MCF 10A (cell line): ENCODE results near the gene SCUBE1. TPM values are rescaled to one million over a fixed set of nuclear protein-coding genes. Genes with fewer than 3 reads are reported as not detected.

Experiments used
- BruUV-seq: library from RNA; stranded (reverse); fragments of 400-500 nt; replicated peaks from 2 replicates; lab custom pipeline; 2021; lab: Mats Ljungman, UMichigan
- CTCF ChIA-PET: fragments of 300-600 bp; sonication (Branson Sonifier 250); formaldehyde crosslinking; extraction: SDS; loops from one replicate; lab custom pipeline; 2021; ENCODE audit warnings: antibody characterized with exemption, inconsistent platforms; lab: Yijun Ruan, JAX
- POLR2A ChIA-PET: fragments of 300-600, 350-650 bp; sonication (Branson Sonifier 250); formaldehyde crosslinking; extraction: SDS; loops from one replicate; lab custom pipeline; 2020; ENCODE audit warnings: antibody characterized with exemption, inconsistent platforms; lab: Yijun Ruan, JAX
- DNase-seq: peaks from one replicate; pipeline ENCODE4 v3.0.0-alpha.2; 2018; ENCODE audit not compliant: unreplicated experiment
- H3K27ac Mint-ChIP-seq: one replicate; pipeline ENCODE4 v1.8.0; 2022; ENCODE audit warnings: mild to moderate bottlenecking, low read depth, mixed read lengths; ENCODE audit not compliant: unreplicated experiment
- H3K27me3 Mint-ChIP-seq: one replicate; pipeline ENCODE4 v1.8.0; 2022; ENCODE audit warnings: mixed read lengths; ENCODE audit not compliant: insufficient read depth, unreplicated experiment
- H3K36me3 Mint-ChIP-seq: one replicate; pipeline ENCODE4 v1.8.0; 2022; ENCODE audit warnings: mild to moderate bottlenecking, moderate library complexity, mixed read lengths; ENCODE audit not compliant: insufficient read depth, unreplicated experiment
- H3K4me1 Mint-ChIP-seq: one replicate; pipeline ENCODE4 v1.8.0; 2022; ENCODE audit warnings: mixed read lengths; ENCODE audit not compliant: insufficient read depth, unreplicated experiment
- H3K4me3 Mint-ChIP-seq: one replicate; pipeline ENCODE4 v1.8.0; 2022; ENCODE audit warnings: mild to moderate bottlenecking, moderate library complexity, mixed read lengths; ENCODE audit not compliant: unreplicated experiment
- H3K9me3 Mint-ChIP-seq: one replicate; pipeline ENCODE4 v1.8.0; 2022; ENCODE audit warnings: mixed read lengths; ENCODE audit not compliant: unreplicated experiment
- CTCF ChIP-seq: fragments of 200-600 bp; IDR thresholded peaks from one replicate; pipeline ENCODE4 v1.8.0; 2022; ENCODE audit warnings: antibody characterized with exemption, mild to moderate bottlenecking; ENCODE audit not compliant: unreplicated experiment
- intact Hi-C: fragments of 100-400 bp; cut with micrococcal nuclease; formaldehyde crosslinking; loops from 2 replicates; pipeline ENCODE4 v1.14.1; 2022
- total RNA-seq: library from RNA; stranded (reverse); gene quantifications from 2 replicates; pipeline ENCODE4 v1.2.3, GENCODE V29; 2022

The SCUBE1 gene
- total RNA-seq, 1 experiment from 2014 or later = not detected

DNA sequence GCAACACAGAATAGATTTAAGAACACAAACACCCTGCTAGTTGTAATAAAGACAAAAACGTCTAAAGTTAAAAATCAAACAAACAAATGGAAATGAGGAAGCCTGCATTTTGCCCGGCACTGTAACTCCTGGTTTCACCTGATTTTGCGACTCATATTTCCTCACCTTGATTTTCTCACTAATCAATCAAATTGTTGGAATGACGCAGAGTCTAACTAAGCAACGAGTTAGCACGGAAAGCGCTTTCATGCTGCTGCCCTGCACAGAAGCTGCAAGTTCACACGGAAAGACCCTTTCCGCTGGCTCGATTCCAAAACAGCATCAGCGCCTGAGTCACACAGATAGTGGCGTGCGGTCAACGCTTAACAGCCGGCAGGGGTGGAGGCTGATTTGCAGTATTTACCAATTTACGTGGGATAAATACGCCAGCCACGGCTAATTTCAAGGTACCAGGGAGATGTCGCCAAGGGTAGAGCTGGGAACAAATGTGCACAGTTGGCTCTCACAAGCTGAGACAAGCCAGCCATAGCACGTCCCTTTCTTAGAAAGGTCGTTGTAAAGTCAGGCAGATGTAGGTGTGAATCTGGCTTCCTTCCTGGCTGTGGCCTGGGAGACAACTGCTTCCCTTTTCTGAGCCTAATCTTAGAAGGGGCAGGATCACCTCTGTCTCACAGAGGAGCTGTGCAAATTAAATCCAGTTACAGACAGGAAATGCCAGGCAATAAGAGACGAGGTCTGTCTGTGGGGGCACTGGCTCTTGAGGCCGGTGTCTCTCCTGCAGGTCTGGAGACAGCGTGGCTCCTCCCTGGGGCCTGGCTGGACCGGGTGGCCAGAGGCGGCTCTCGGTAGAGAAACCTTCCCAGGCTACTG, 79.3 kb downstream of the SCUBE1 start:
- H3K27me3 Mint-ChIP-seq = peaks cover 60% of the 10 kb centered on the region
- BruUV-seq = no TSS peak
- ChIA-PET CTCF (interaction anchor here (0.7 to 1.8 kb wide), 2 partner anchors 10 to 120 kb away, joined by 3 to 5 read pairs; no protein-coding TSS in a partner anchor), POLR2A (no interaction called here)
- no peaks in the 10 kb centered on the region for H3K36me3 Mint-ChIP-seq
- peaks cover 6% of the 10 kb centered on the region for H3K4me1 Mint-ChIP-seq
- H3K4me3 Mint-ChIP-seq = no peak overlapping the region
- TF ChIP-seq CTCF = no peak
- intact Hi-C loops = no loop called here
- H3K9me3 Mint-ChIP-seq = no peaks in the 10 kb centered on the region
- H3K27ac Mint-ChIP-seq = no peak overlapping the region
- DNase-seq = peak; percentile 72

GRCh38 chr22:43262990-43263644, 80.1 kb downstream of the SCUBE1 start:
- no peak for DNase-seq
- BruUV-seq = no TSS peak
- no peak for TF ChIP-seq CTCF
- Mint-ChIP-seq H3K4me3 (no peak overlapping the region), H3K27me3 (peaks cover 52% of the 10 kb centered on the region), H3K27ac (no peak overlapping the region), H3K9me3 (no peaks in the 10 kb centered on the region), H3K4me1 (peaks cover 6% of the 10 kb centered on the region), H3K36me3 (no peaks in the 10 kb centered on the region)
- ChIA-PET POLR2A (no interaction called here), CTCF (interaction anchor here (0.6 to 1.8 kb wide), 2 partner anchors 11 to 395 kb away, joined by 4 to 5 read pairs; no protein-coding TSS in a partner anchor)
- intact Hi-C loops = no loop called here

DNA sequence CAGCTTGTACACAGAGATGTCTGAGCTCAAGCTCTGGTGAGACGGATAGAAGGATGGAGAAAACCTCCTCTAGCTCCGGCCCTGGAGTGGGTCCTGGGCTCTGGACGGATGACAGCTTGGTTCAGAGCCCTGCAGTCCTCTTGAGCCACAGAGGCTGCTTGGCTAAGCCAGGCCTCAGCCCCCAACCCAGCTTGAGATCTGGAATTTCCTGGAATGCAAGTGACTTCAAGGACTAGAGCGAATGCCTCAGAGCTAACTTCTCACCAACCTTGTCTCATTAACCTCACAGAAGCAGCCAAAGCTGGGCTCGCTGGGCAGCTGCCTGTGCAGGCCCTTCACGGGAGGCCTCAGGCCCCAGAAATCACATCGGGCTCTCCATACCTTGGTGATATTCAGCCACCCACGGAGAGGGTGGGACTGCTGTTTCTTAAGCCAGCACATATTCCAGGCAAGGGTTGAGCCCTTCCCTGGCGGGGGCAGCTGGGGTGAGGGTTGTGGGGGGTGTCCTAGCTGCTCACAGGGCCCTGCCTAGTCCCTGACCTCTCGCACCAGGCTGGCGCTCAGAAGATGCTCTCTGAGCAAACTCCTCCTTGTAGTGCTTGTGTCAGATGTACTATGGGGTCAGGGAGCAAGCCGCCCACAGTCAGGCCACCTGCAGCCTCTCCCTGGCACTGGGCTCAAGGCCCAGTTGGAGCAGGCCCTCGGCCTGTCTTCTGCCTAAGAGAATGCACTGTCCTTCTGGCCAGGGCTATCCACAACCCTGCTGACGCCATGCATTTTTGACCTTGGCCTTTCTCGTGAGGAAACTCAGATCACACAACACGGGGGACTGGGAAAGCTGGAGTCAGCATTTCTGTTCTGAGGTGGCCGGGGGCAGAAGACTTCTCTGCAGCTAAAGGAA, 82.6 kb downstream of the SCUBE1 start:
- POLR2A ChIA-PET = interaction anchor here (0.6 to 1.0 kb wide), 3 partner anchors 11 to 1246 kb away, joined by 3 to 4 read pairs (median 3); no protein-coding TSS in a partner anchor
- H3K27me3 Mint-ChIP-seq = peaks cover 51% of the 10 kb centered on the region
- peaks cover 15% of the 10 kb centered on the region for H3K4me1 Mint-ChIP-seq
- H3K9me3 Mint-ChIP-seq = no peaks in the 10 kb centered on the region
- no peak for DNase-seq
- CTCF ChIA-PET = interaction anchor here (0.6 to 1.3 kb wide), 4 partner anchors 14 to 730 kb away, joined by 3 read pairs; no protein-coding TSS in a partner anchor
- intact Hi-C loops = no loop called here
- H3K36me3 Mint-ChIP-seq = no peaks in the 10 kb centered on the region
- no peak overlapping the region for H3K27ac Mint-ChIP-seq
- BruUV-seq = no TSS peak
- H3K4me3 Mint-ChIP-seq = no peak overlapping the region
- no peak for TF ChIP-seq CTCF
